ENCODE measurements around the gene XYLT1.

Gene XYLT1

GRCh38 chr16:17293813-17294558 is 176.8 kb downstream of the XYLT1 start:
- Histone ChIP-seq H3K36me3 (ENCODE audit: insufficient read depth, low read length) (no peaks in the 10 kb centered on the region), H3K9me3 (ENCODE audit: control insufficient read depth, insufficient read depth, low read length) (no peaks in the 10 kb centered on the region)

DNA sequence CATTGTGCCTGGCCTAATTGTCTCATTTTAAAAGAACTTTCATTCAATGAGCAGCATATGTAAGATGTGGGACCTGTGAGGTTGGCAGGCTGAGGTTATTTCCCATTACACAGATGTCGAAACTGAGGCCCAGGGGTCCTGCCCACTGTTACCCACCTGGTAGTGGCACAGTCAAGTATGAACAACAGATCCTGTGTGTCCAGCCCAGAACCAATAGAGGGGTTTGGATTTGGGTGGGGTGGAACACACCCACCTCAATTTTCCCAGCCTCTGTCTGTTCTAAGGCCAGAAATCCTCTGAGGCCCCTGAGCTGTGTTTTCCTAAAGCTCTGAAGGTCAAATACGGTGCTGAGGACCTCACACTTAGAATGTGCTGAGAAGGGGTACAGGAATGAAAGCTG is 179.5 kb downstream of the XYLT1 start:
- no peak overlapping the region for H3K9ac ChIP-seq (ENCODE audit: low read depth, low read length)
- no peaks in the 10 kb centered on the region for H3K36me3 ChIP-seq (ENCODE audit: insufficient read depth, low read length)
- H3K9me3 ChIP-seq (ENCODE audit: control insufficient read depth, insufficient read depth, low read length): no peaks in the 10 kb centered on the region
- H3K4me1 ChIP-seq (ENCODE audit: insufficient read depth, low read length): 0 out of 2 replicates have a peak, but pooled peaks cover 4% of the 10 kb centered on the region

More at GRCh38 chr16:17293813-17294558, 176.8 kb downstream of the XYLT1 start:
- Histone ChIP-seq H3K9ac (ENCODE audit: low read depth, low read length) (no peak overlapping the region), H3K4me1 (ENCODE audit: insufficient read depth, low read length) (peaks cover 5% of the 10 kb centered on the region; the same call in 1 of the 2 replicates)

DNA sequence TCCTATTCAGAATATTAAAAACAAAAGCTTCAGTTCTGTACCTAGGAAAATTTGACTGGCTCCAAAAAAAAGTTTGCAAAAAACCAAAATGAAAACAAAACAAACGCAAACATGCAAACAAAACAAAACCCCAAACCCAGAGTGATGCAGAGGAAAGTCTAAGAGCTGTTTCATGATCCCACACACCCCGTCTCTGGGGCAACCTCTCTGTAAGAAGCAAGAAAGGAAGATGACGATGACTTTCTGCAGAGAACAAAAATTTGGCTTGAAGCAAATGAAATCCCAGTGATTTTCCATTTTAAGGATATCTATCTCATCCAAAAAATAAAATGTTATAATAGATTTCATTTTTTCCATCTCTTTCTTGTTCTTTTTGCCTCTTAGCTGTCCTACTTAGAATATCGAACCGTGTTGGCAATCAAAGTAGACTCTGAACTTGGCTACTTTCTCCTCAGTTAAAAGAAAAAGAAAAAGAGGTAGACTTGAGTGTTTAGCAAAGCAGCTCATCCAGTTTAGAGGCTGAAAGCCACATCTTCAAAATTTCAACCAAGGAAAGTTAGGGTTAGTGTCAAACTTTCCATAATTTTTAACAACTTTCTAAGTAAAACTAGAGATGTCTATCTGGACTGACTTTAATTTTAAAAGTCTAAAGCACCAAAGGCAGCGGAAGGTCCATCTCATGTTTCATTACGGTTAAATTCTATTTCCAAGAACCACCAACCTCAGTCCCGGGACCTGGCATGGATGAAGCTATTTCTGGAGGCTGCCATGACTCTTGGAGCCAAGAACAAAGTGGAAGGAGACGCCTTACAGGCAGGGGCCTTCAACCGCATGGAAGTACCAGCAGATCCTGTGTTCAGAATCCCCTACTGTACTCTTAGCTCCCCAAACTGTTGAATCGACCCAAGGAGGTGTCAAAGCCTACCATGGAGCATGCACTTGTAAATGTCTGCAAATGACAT is 180.8 kb downstream of the XYLT1 start:
- 0 out of 2 replicates have a peak, but pooled peaks cover 4% of the 10 kb centered on the region for H3K4me1 ChIP-seq (ENCODE audit: insufficient read depth, low read length)

GRCh38 chr16:17289050-17289449 is 181.7 kb downstream of the XYLT1 start:
- H3K4me1 ChIP-seq (ENCODE audit: insufficient read depth, low read length): 0 out of 2 replicates have a peak, but pooled peaks cover 4% of the 10 kb centered on the region
- H3K9me3 ChIP-seq (ENCODE audit: control insufficient read depth, insufficient read depth, low read length): no peaks in the 10 kb centered on the region
- H3K36me3 ChIP-seq (ENCODE audit: insufficient read depth, low read length): no peaks in the 10 kb centered on the region
- no peak overlapping the region for H3K9ac ChIP-seq (ENCODE audit: low read depth, low read length)

More for the DNA sequence above, 180.8 kb downstream of the XYLT1 start:
- Histone ChIP-seq H3K9me3 (ENCODE audit: control insufficient read depth, insufficient read depth, low read length) (no peaks in the 10 kb centered on the region), H3K9ac (ENCODE audit: low read depth, low read length) (no peak overlapping the region), H3K36me3 (ENCODE audit: insufficient read depth, low read length) (no peaks in the 10 kb centered on the region)

DNA sequence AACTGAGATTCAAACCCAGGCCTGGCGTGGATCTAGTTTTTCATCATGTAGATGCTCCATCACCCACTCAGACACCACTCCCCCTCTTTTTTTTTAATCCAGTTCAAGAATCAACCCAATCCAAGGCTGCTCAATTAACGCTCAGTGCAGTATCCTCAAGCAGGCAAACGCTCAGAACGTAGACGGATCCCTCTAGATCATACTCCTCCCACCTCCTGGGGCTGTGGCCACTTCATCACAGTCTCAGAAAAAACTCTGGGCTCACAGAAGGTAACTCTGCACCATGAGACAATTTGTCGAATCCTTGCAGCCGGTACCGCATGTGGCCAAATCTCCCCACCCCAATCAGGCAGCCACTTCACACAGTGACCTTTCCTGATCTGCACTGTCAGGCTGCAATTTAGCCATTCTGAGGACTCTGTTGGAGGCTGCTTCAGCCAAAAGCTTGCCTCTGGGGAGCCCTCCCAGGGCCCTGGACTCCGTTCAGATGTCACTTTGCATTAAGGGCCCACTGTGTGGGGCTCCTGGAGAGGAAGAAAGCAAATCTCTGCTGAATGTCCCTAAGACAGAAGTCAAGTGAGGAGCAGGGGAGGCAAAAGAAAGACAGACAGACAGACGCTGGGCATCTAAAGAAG is 183.5 kb downstream of the XYLT1 start:
- no peaks in the 10 kb centered on the region for H3K36me3 ChIP-seq (ENCODE audit: insufficient read depth, low read length)
- no peaks in the 10 kb centered on the region for H3K9me3 ChIP-seq (ENCODE audit: control insufficient read depth, insufficient read depth, low read length)
- H3K4me1 ChIP-seq (ENCODE audit: insufficient read depth, low read length): no peaks in the 10 kb centered on the region
- no peak overlapping the region; the same call in 1 of the 2 replicates for H3K9ac ChIP-seq (ENCODE audit: low read depth, low read length)

GRCh38 chr16:17286443-17286842 is 184.3 kb downstream of the XYLT1 start:
- Histone ChIP-seq H3K4me1 (ENCODE audit: insufficient read depth, low read length) (no peaks in the 10 kb centered on the region), H3K36me3 (ENCODE audit: insufficient read depth, low read length) (no peaks in the 10 kb centered on the region)

DNA sequence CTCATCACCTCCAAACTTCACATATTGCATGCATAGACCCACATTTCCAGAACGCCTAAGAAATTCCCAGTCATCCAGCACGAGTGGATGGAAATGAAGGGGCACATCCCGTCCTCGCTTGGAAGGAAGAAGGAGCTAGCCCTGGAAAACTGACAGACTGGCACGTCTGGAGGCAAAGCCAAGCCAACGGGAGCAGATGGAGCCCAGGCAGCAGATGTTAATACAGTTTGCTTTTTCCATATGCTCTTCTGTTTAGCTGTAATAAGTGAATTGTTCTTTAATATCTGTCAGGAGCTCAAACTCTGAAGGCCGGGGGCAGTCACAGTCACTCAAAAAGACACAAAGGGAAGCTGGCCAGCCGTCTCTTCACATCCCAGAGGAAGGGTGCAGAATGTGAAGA is 187.7 kb downstream of the XYLT1 start:
- no peaks in the 10 kb centered on the region for H3K4me1 ChIP-seq (ENCODE audit: insufficient read depth, low read length)
- H3K9ac ChIP-seq (ENCODE audit: low read depth, low read length): no peak overlapping the region
- no peaks in the 10 kb centered on the region for H3K36me3 ChIP-seq (ENCODE audit: insufficient read depth, low read length)
- no peaks in the 10 kb centered on the region for H3K9me3 ChIP-seq (ENCODE audit: control insufficient read depth, insufficient read depth, low read length)

More at GRCh38 chr16:17286443-17286842, 184.3 kb downstream of the XYLT1 start:
- Histone ChIP-seq H3K9me3 (ENCODE audit: control insufficient read depth, insufficient read depth, low read length) (no peaks in the 10 kb centered on the region), H3K9ac (ENCODE audit: low read depth, low read length) (no peak overlapping the region)

DNA sequence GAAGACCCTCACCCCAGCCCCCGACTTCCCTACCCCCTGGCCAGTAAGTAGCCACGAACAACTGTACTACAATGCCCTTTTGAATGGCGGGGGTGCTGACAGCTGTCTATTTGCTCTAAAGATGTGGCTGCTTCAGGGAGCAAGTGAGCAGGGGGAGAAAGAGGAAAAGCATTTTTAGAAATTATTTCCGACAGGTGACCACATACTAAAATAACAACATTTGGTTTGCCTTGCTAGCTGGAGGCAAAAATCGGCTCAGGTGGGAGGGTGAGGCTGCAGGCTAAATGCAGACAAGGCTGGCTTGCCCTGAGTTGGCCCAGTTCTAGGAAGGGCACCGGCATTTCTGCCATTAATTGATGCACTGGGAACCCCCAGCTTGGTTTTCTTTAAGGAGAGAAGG is 188.5 kb downstream of the XYLT1 start:
- H3K36me3 ChIP-seq (ENCODE audit: insufficient read depth, low read length): no peaks in the 10 kb centered on the region
- H3K9me3 ChIP-seq (ENCODE audit: control insufficient read depth, insufficient read depth, low read length): no peaks in the 10 kb centered on the region
- H3K9ac ChIP-seq (ENCODE audit: low read depth, low read length): no peak overlapping the region
- no peaks in the 10 kb centered on the region for H3K4me1 ChIP-seq (ENCODE audit: insufficient read depth, low read length)

- Histone ChIP-seq H3K36me3 (ENCODE audit: insufficient read depth, low read length) (no peaks in the 10 kb centered on the region), H3K9ac (ENCODE audit: low read depth, low read length) (no peak overlapping the region), H3K9me3 (ENCODE audit: control insufficient read depth, insufficient read depth, low read length) (no peaks in the 10 kb centered on the region), H3K4me1 (ENCODE audit: insufficient read depth, low read length) (no peaks in the 10 kb centered on the region)
Measured at GRCh38 chr16:17281052-17281451, 189.7 kb downstream of the XYLT1 start.

DNA sequence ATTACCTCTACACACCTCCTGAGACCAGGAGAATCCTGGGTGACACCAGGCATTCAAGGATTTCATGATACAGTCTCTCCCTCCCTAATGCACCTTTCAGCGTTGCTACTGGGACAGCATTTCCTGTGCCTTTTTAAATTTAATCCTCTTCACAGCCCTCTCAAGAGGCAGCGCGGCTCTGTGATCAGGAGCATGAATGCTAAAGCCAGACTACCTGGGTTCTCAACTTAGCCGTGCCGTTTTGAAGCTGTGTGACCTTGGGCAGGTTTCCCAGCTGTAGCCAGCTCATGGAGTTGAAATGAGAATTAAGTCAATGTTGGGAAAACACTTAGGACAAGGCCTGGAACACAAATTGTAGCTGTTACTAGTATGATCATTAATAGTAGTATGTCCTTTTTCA is 191.8 kb downstream of the XYLT1 start:
- no peaks in the 10 kb centered on the region for H3K36me3 ChIP-seq (ENCODE audit: insufficient read depth, low read length)
- H3K9ac ChIP-seq (ENCODE audit: low read depth, low read length): no peak overlapping the region
- H3K4me1 ChIP-seq (ENCODE audit: insufficient read depth, low read length): no peaks in the 10 kb centered on the region
- H3K9me3 ChIP-seq (ENCODE audit: control insufficient read depth, insufficient read depth, low read length): no peaks in the 10 kb centered on the region

- H3K36me3 ChIP-seq (ENCODE audit: insufficient read depth, low read length): no peaks in the 10 kb centered on the region
- H3K9ac ChIP-seq (ENCODE audit: low read depth, low read length): no peak overlapping the region
- H3K4me1 ChIP-seq (ENCODE audit: insufficient read depth, low read length): no peaks in the 10 kb centered on the region
Measured at GRCh38 chr16:17277981-17278381, 192.8 kb downstream of the XYLT1 start.

DNA sequence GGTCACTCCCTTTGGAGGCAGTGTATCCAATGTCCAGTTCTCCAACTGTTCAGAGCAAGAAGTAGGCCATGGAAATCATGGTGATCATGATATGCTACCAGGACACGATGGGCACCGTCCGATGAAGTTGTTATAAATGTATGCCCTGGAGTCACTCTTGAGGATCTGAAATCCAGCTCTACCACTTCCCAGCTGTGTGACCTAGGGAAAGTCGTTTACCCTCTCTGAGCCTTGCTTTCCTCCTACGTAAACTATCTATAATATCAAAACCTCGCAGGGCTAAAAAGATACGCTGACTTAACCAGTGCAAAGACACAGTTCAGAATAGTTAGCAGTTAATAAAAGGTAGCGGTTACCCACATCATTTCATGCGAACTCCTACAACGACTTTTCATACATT is 194.2 kb downstream of the XYLT1 start:
- no peaks in the 10 kb centered on the region for H3K4me1 ChIP-seq (ENCODE audit: insufficient read depth, low read length)
- H3K9ac ChIP-seq (ENCODE audit: low read depth, low read length): no peak overlapping the region
- H3K9me3 ChIP-seq (ENCODE audit: control insufficient read depth, insufficient read depth, low read length): no peaks in the 10 kb centered on the region
- H3K36me3 ChIP-seq (ENCODE audit: insufficient read depth, low read length): no peaks in the 10 kb centered on the region

More at GRCh38 chr16:17277981-17278381, 192.8 kb downstream of the XYLT1 start:
- no peaks in the 10 kb centered on the region for H3K9me3 ChIP-seq (ENCODE audit: control insufficient read depth, insufficient read depth, low read length)

DNA sequence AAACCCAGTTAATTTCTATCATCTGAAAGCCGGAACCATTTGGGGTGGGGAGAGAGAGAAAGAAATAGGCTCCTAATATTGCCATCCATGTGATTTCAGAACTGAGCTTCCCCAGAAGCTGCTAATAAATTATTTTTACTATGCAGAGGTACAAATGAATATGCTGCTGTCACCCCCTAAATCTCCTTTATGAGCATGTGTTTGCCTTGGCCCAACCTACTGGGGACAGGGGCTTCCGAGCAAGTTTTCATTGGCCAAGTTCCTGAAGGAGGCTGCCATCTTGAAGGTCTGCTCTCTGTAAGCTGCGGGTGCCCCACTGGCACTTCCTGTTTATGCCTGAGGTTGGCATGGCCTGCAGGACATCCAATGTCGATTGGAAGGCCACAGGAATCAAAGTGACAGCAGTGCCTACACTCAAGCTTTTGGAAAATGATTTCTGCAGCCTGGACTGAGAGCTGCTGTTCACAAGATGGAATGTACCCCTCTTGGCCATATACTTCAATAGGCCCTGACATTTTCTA is 194.7 kb downstream of the XYLT1 start:
- H3K36me3 ChIP-seq (ENCODE audit: insufficient read depth, low read length): no peaks in the 10 kb centered on the region
- H3K9me3 ChIP-seq (ENCODE audit: control insufficient read depth, insufficient read depth, low read length): no peaks in the 10 kb centered on the region
- no peaks in the 10 kb centered on the region for H3K4me1 ChIP-seq (ENCODE audit: insufficient read depth, low read length)
- H3K9ac ChIP-seq (ENCODE audit: low read depth, low read length): no peak overlapping the region
